IMR-90 (cell line): ENCODE results near the gene RHOBTB1.

ENCODE experiments used
- CEBPB ChIP-seq: IDR thresholded peaks from 2 replicates; pipeline ENCODE4 v1.6.1; 2012; ENCODE audit warnings: low read depth, low read length, improper control_type of control experiment
- MAFK ChIP-seq: IDR thresholded peaks from 2 replicates; pipeline ENCODE4 v1.6.1; 2012; ENCODE audit warnings: low read depth, low read length, improper control_type of control experiment
- MAZ ChIP-seq: IDR thresholded peaks from 2 replicates; pipeline ENCODE4 v1.6.1; 2012; ENCODE audit warnings: low read depth, mild to moderate bottlenecking, low read length, improper control_type of control experiment, moderate library complexity, borderline replicate concordance
- TF ChIP-seq, protein P1 (sequence below): conservative IDR thresholded peaks from 2 replicates; pipeline ENCODE4 v1.5.1; 2012; ENCODE audit warnings: mild to moderate bottlenecking, low read depth, low read length, improper control_type of control experiment
- TF ChIP-seq, protein P2 (sequence below): fragments of 150-350 bp; IDR thresholded peaks from 2 replicates; pipeline ENCODE4 v1.6.1; 2016; ENCODE audit warnings: low read depth, mild to moderate bottlenecking, low read length, moderate library complexity, borderline replicate concordance

DNA sequence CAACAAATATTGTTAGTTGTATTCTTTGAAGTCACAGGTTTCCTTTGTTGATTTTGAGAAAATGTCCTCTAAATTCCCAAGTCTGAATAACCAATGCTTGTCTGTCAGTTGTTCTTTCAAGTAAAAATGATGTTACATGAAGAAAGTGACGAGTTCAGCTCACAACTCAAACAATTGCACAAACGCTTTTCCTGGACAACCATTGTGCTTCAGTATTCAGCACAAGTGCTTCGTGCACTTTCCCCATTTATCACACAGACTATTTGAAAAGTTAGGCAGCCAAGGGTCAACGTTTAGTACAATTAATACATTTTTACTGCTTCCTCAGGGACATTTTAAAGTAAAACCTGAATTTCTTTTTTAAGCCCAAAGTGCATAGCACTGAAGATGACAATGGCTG is 121.2 kb downstream of the RHOBTB1 start:
- TF ChIP-seq, protein P1, sequence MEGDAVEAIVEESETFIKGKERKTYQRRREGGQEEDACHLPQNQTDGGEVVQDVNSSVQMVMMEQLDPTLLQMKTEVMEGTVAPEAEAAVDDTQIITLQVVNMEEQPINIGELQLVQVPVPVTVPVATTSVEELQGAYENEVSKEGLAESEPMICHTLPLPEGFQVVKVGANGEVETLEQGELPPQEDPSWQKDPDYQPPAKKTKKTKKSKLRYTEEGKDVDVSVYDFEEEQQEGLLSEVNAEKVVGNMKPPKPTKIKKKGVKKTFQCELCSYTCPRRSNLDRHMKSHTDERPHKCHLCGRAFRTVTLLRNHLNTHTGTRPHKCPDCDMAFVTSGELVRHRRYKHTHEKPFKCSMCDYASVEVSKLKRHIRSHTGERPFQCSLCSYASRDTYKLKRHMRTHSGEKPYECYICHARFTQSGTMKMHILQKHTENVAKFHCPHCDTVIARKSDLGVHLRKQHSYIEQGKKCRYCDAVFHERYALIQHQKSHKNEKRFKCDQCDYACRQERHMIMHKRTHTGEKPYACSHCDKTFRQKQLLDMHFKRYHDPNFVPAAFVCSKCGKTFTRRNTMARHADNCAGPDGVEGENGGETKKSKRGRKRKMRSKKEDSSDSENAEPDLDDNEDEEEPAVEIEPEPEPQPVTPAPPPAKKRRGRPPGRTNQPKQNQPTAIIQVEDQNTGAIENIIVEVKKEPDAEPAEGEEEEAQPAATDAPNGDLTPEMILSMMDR, result no peak
- TF ChIP-seq CEBPB, result no peak
- no peak for TF ChIP-seq MAFK
- no peak for TF ChIP-seq MAZ
- TF ChIP-seq, protein P2, sequence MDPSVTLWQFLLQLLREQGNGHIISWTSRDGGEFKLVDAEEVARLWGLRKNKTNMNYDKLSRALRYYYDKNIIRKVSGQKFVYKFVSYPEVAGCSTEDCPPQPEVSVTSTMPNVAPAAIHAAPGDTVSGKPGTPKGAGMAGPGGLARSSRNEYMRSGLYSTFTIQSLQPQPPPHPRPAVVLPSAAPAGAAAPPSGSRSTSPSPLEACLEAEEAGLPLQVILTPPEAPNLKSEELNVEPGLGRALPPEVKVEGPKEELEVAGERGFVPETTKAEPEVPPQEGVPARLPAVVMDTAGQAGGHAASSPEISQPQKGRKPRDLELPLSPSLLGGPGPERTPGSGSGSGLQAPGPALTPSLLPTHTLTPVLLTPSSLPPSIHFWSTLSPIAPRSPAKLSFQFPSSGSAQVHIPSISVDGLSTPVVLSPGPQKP, result no peak
